ENCODE data around the gene CHRNA3. TPM values are rescaled to one million over a fixed set of nuclear protein-coding genes. Genes with fewer than 3 reads are reported as not detected.
A peak's percentile ranks its signal among the peaks of the same experiment; 100 is the strongest.

CHRNA3 gene
- not detected for total RNA-seq

- peak in 1 of 3 donors; percentile 24 for DNase-seq (ENCODE audit: low read depth in 2 of 3, low spot score in 2 of 3)
Observed at GRCh38 chr15:78620527-78621421, at the start of gene CHRNA3. CHRNA3 (minus strand) TSS chr15:78620996; CDS start chr15:78620794, 202 bp downstream.

DNA sequence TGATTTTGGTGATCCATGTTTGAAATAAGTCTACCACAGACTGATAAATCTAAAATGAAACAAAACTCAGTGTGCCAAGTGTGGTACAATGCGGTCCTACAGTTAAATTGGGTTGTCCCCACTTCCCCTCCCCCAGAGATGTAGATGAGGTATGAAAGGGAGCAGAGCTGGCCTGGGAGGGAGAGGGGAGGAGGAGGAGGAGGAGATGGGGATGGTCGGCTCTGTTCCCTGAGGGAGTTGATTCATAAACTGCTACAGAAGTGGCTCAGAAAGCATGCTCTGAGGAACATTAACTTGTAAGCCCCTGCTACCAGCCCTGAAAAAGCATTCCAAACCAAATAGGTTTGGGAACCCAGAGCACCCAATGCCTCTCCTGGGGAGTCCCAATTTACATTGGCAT lies 48.2 kb upstream of the CHRNA3 start:
- no peak for DNase-seq (ENCODE audit: low read depth in 2 of 3, low spot score in 2 of 3)

GRCh38 chr15:78667578-78668236 lies 46.9 kb upstream of the CHRNA3 start:
- DNase-seq (ENCODE audit: low read depth in 2 of 3, low spot score in 2 of 3) = no peak

DNA sequence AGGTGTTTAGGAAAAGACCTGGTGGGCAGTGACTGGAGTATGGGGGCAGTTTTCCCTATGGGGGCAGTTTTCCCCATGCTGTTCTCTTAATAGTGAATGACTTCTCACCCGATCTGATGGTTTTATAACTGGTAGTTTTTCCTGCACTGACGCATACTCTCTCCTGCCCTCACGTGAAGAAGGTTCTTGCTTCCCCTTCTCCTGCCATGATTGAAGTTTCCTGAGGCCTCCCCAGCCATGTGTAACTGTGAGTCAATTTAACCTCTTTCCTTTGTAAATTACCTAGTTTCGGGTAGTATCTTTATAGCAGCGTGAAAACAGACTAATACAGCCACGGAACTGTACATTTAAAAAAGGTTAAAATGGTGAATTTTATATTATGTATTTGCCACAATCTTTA lies 45.2 kb upstream of the CHRNA3 start:
- DNase-seq (ENCODE audit: low read depth in 2 of 3, low spot score in 2 of 3) = no peak

DNA sequence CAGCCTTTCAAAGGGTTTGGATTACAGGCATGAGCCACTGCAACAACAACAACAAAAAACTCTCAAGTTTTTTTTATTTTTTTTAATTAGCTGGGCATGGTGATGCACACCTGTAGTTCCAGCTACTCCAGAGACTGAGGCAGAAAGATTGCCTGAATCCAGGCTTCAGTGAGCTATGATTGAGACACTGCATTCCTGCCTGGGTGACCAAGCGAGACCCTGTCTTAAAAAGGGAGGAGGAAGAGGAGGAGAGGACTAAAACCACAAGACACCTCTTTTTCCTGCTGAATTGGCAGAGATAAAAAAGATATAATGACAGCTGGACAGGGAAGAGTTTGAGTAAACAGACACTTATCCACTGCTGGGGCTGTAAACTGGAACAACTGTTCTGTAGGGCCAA lies 42.9 kb upstream of the CHRNA3 start:
- no peak for DNase-seq (ENCODE audit: low read depth in 2 of 3, low spot score in 2 of 3)

- no peak for DNase-seq (ENCODE audit: low read depth in 2 of 3, low spot score in 2 of 3)
Observed at GRCh38 chr15:78662028-78662427, 41.2 kb upstream of the CHRNA3 start.

DNA sequence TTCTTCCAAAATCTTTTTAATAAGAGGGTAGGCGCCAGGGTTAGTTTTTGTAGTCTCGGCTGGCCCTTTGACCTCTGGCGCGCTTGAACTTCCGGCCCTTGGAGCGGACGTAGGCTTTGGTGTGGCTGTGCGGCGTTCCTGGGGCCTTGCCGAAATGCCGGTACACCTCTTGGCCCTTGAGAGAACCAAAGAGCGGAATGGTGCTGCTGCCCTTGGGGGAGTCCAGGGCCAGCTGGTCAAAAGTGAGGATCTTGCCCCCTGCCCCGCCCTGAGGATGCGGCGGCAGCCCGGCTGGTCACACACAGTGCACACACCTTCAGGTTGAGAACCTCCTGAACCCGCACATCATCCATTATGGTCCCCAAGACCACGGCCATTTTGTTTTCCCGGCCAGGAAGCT lies 40.2 kb upstream of the CHRNA3 start:
- DNase-seq (ENCODE audit: low read depth in 2 of 3, low spot score in 2 of 3) = no peak

DNA sequence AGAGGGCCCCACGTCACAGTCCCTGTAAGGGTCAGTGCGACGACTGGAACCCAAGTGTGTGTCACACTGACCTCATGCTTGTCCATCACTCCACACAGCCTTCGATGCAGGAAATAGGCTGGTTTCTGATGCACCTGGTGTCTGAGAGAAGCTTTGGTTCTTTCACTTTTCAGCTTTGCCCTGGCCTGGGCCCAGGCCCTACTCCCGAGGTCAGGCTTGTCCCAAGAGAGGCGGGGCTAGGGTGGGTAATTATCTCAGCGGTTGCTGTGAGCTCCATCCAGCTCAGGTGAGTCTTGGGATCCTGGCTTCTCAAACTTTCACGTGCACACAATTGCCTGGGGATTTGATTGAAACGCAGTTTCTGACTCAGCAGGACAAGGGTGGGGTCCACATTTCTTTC lies 39.8 kb upstream of the CHRNA3 start:
- DNase-seq (ENCODE audit: low read depth in 2 of 3, low spot score in 2 of 3) = no peak

DNA sequence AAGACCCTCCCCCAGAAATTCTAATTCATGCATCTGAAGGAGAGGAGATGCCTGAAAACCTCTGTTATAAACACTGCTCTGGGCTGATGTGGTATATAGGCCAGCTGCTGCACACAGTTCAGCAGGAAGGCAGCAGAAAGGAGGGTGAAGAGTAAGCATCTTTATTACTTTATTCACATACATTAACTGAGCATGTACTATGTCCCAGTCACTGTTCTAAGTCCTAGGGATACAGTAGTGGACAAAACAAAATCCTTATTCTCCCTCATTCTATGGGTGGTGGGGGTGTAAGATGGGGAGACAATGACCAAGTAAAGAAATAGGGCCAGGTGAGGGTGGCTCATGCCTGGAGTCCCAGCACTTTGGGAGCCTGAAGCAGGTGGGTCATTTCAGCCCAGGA lies 38.0 kb upstream of the CHRNA3 start:
- DNase-seq (ENCODE audit: low read depth in 2 of 3, low spot score in 2 of 3) = no peak

GRCh38 chr15:78654272-78654671 lies 33.5 kb upstream of the CHRNA3 start:
- no peak for DNase-seq (ENCODE audit: low read depth in 2 of 3, low spot score in 2 of 3)

DNA sequence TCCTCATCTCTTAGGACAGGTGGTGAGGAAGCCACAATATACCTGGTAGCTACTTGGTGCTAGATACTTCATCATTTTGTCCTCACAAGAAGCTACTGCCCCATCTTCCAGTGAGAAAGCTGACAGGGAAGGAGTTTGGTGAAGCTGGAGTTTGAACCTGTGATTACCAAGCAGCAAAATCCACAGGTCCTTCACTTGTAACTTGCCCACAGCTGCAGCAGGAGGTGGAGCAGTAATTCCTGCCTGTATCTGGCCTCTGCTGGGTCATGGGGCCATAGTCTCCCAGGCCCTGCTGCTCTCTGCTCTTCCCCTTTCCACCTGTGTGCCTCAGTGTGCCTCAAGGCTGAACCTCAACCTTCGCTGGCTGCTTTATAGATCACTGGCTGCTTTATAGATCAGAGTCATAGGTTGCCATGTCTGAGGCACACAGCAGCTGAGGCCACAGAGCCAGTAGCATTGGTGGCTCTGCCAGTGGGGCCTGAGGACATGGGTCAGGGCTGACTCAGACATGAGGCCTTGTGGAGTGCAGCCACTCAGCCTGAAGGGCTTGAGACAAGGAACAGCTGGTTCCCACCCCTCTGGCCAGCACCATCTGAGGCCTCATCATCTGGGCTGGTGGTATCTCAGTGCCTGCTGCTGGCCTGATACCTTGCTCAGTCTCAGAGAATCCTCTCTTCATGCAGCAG lies 31.3 kb upstream of the CHRNA3 start:
- DNase-seq (ENCODE audit: low read depth in 2 of 3, low spot score in 2 of 3) = no peak

- no peak for DNase-seq (ENCODE audit: low read depth in 2 of 3, low spot score in 2 of 3)
Observed at GRCh38 chr15:78651007-78651406, 30.2 kb upstream of the CHRNA3 start.

DNA sequence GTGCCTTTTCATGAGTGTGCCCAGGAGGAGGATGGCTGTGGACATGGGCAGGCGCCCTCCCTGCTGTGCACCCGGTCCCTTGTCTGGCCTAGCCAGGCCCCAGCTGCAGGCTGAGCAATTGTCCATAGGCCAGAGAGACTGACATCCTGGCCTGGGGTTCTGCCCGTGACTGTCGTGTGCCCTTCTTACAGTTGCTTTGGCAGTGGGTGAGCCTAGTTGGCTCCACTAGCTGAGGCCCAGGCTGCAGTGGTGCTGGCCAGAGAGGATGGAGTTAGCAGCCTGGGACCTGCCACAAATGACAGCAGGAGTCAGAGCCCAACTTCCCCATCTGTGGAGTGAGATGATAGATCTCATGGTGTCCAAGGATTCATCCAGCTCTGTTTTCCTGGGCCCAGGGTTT lies 29.2 kb upstream of the CHRNA3 start:
- no peak for DNase-seq (ENCODE audit: low read depth in 2 of 3, low spot score in 2 of 3)

DNA sequence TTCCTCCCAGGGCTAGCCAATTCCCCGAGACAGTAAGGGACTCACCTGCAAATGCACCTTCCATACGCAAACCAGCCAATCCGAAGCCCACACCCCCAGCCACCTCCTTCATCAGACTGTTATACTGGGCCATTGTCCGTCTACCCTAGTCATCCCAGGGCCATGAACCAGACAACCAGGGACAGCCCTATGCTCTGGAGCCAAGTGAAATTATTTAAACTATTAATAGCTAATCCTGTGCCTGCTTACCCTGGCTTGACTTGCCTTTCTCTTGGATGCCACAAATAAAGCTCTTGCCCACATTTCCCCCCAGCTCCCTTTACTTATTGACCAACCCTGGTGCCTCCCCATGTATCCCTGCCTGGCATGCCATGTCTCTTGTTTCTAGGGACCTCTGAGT lies 24.2 kb upstream of the CHRNA3 start:
- no peak for DNase-seq (ENCODE audit: low read depth in 2 of 3, low spot score in 2 of 3)

GRCh38 chr15:78642331-78642730 lies 21.5 kb upstream of the CHRNA3 start:
- DNase-seq (ENCODE audit: low read depth in 2 of 3, low spot score in 2 of 3) = no peak

GRCh38 chr15:78641749-78642275 lies 21.0 kb upstream of the CHRNA3 start:
- DNase-seq (ENCODE audit: low read depth in 2 of 3, low spot score in 2 of 3) = no peak

DNA sequence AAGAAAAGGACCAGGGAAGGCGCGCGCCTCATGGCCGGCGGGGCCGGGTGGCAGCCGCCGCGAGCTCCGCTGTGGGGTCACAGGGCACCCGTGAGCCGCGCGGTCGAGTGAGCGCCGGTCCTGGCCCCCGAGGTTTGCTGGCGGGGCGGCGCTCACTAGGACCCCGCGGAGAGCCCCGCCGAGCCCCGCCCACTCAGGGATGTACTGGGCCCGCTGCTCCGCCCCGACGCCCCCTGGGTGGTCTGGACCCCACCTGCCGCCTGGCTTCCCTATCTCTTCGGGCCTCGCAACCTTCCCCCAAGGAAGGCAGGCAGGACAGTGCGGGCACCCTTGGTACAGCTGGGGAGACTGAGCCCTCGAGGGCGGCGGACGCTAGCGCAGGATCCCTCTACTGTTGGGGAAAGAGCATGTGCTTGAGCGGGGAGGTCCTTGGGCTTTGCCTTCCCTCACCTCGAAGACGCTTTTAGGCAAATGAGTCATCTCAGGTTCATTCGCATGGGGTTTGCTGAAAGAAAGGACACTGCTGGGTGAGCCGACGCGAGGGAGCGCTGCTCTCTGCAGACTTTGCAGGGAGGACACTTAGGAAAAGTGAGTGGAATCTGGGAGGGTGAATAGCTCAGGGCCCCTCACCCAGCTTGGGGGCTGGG lies 20.4 kb upstream of the CHRNA3 start, which contains the start of gene CHRNB4:
Gene CHRNB4, minus strand, starts transcription at position 109 of the 647 bp plus-strand sequence. Its CDS starts 77 bp downstream, at position 32.
- peak in 2 of 3 donors; percentile 43 to 47 for DNase-seq (ENCODE audit: low read depth in 2 of 3, low spot score in 2 of 3)

DNA sequence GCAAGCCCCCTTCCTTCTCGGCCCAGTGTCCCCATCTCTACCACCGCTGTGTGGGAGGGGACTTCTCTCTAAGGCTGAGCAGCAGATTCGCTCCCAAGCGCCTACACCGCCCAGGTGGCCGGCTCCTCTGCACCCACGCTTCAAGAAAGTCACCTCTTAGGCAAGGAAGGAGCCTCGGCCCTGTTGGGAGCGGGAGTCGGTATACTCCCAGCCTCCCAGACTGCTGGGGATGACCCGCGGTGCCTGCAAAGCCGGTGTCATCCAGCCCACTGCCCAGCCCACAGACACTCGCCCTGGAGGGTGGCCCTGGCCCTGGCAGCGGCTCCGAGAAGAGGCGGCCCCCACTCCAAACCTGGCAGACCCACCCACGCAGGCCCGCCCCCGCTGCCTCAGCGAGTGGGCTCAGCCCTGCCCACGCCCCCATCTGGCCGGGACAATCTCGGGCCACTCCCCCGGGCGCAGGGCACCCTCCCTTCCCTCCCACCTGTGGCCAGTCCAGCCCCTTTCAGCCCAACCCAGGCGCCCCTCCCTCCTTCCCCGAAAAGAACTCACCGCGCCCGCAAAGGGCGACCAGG lies 19.8 kb upstream of the CHRNA3 start:
- no peak for DNase-seq (ENCODE audit: low read depth in 2 of 3, low spot score in 2 of 3)

DNA sequence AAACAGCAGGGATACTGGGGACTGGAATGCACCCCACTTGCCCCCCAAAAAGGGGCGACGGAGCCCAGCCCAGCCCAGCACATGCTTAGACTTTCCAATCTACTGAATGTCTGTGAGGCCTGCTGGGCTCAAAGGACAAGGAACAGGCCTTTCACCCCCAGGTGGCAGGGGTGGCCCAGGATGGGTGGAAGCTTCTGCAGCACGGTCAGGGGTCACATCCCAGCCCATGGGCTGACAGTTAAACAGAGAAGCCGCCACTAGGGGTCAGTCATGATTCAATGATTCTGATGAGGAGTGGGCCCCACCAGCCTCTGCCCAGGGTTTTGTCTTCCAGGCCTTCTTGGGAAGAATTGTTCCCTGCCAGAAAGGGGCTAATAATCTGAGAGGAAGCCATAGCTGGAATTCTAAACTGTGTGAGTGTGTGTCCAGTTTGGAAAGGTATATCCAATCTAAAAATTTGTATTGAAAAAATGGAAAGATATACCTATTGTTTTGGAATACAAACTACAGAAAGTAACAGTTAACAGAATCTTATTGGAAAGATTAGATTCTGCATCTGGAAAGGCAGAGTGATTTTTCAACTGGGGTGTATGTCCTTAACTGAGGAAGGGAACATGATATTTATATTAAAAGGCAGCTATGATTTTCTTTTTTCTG lies 18.0 kb upstream of the CHRNA3 start:
- peak in 2 of 3 donors; percentile 64 to 82 for DNase-seq (ENCODE audit: low read depth in 2 of 3, low spot score in 2 of 3)
